Body of pancreas (tissue), 4 donors: ENCODE measurements around the gene CD69.

ENCODE experiments used
- POLR2A ChIP-seq, 3 donors: fragments of 450-650 bp; IDR thresholded peaks; one replicate each; pipeline ENCODE4 v1.6.1; 2016; ENCODE audit warnings: antibody characterized with exemption in 3 of 3, mild to moderate bottlenecking in 2 of 3
- TF ChIP-seq, protein P1 (sequence below), 7 experiments: fragments of 450-650 bp in 4 of 7; fragments of 200-600 bp in 3 of 7; sonication (generic) in 3 of 7; IDR thresholded peaks; one replicate each; pipeline ENCODE4 v1.5.1; 2016 to 2019; ENCODE audit warnings: antibody characterized with exemption in 7 of 7

DNA sequence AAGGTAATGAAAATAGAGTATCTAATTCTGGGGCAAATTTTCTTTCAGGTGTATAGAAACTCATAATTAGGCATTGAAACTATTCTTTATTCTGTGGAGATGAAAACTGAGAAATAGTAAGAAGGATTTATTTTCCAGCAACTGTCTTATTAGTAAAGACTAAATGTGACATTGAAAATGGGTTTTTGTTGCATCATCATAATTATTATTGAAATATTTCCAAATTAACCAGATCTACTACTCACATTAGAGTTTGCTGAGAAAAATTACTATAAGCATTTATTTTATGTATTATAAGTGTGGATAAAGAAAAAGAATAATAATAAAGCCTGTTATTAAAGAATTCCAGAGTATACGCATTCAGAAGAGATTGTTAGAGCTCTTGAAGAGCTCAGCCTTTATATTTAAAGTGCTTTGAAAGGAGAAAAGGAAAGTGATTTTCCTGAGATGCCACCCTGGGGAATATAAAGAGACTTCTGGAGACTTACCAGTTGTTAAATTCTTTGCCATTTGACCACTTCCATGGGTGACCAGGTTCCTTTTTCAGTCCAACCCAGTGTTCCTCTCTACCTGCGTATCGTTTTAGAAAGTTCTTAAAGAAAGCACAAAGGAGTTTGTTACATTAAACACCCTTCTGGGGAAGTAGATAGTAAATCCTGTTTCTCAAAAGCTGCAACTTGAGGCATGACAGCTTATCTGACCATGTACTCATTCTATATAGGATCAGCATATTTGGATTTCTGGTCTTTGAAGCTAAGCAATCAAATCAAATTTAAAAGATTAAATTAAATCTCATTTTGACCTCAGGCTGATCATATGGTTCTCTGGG, 6.4 kb downstream of the CD69 start:
- TF ChIP-seq, protein P1, sequence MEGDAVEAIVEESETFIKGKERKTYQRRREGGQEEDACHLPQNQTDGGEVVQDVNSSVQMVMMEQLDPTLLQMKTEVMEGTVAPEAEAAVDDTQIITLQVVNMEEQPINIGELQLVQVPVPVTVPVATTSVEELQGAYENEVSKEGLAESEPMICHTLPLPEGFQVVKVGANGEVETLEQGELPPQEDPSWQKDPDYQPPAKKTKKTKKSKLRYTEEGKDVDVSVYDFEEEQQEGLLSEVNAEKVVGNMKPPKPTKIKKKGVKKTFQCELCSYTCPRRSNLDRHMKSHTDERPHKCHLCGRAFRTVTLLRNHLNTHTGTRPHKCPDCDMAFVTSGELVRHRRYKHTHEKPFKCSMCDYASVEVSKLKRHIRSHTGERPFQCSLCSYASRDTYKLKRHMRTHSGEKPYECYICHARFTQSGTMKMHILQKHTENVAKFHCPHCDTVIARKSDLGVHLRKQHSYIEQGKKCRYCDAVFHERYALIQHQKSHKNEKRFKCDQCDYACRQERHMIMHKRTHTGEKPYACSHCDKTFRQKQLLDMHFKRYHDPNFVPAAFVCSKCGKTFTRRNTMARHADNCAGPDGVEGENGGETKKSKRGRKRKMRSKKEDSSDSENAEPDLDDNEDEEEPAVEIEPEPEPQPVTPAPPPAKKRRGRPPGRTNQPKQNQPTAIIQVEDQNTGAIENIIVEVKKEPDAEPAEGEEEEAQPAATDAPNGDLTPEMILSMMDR (IDR thresholded peaks at IDR 0.05) = no peak
- no peak for TF ChIP-seq POLR2A (IDR thresholded peaks at IDR 0.05)
